ENCODE data around the gene DNAI2.

Gene DNAI2

GRCh38 chr17:74359916-74360315 is 85.9 kb downstream of the DNAI2 start:
- no peak for DNase-seq (ENCODE audit: low read depth in 2 of 3, low spot score in 1 of 3)

DNA sequence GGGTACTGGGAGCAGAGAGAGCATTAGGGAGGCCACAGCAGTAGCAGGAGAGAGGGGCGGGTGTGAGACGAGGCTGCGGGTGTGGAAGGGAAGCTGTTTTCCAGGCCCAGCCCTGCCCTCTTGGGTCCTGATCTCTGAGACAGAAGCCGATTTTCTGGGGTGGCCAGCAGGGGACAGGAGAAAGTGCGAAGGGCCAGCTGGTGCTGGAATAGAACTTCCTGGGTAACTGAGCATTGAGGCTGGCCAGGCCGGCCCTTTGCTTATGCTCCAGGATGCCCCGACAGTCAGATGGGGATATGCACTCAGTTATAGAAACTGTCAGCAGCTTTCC is 86.8 kb downstream of the DNAI2 start:
- no peak for DNase-seq (ENCODE audit: low read depth in 2 of 3, low spot score in 1 of 3)

GRCh38 chr17:74361230-74362068 is 87.4 kb downstream of the DNAI2 start, which contains the start of gene BTBD17:
TSS of gene BTBD17 (minus strand) at chr17:74361868. CDS start at chr17:74361819, 49 bp downstream.
- DNase-seq (ENCODE audit: low read depth in 2 of 3, low spot score in 1 of 3): no peak

- no peak for DNase-seq (ENCODE audit: low read depth in 2 of 3, low spot score in 1 of 3)
Observed at GRCh38 chr17:74362069-74362405, 88.0 kb downstream of the DNAI2 start.

- no peak for DNase-seq (ENCODE audit: low read depth in 2 of 3, low spot score in 1 of 3)
Observed at GRCh38 chr17:74362810-74363498, 88.9 kb downstream of the DNAI2 start.

Measured in stimulated activated CD4-positive, alpha-beta T cell treated with anti-CD3 and anti-CD28 coated beads, Interleukin-12 subunit alpha, Interleukin-12 subunit beta, amount 100 ng/mL, for 48 hours (primary cell).